HCT116 (cell line): ENCODE measurements around the gene UVRAG. TPM values are rescaled to one million over a fixed set of nuclear protein-coding genes. Genes with fewer than 3 reads are reported as not detected.

Experiments used
- ATAC-seq: fragments of 200-7000 bp; cut with Tn5 transposase; 2 replicates; pipeline ENCODE4 v1.9.1; 2020; ENCODE audit warnings: mild to moderate bottlenecking, moderate library complexity
- BruUV-seq: library from RNA; stranded (reverse); fragments of 400-500 nt; replicated peaks from 2 replicates; lab custom pipeline; 2021; lab: Mats Ljungman, UMichigan
- CTCF ChIA-PET: fragments of 300-600 bp; sonication (Branson Sonifier 250); formaldehyde crosslinking; loops from one replicate; lab custom pipeline; 2021; ENCODE audit warnings: antibody characterized with exemption; lab: Charles Lee
- POLR2A ChIA-PET: fragments of 300-600, 350-600 bp; sonication (Branson Sonifier 250); formaldehyde crosslinking; loops from one replicate; lab custom pipeline; 2021; ENCODE audit warnings: antibody characterized with exemption; lab: Charles Lee
- RAD21 ChIA-PET, 2 experiments: fragments of 300-600 bp; sonication (Branson Sonifier 250); formaldehyde crosslinking; loops; one replicate each; lab custom pipeline; 2023; ENCODE audit warnings: low total read pairs in 2 of 2; ENCODE audit not compliant: uncharacterized antibody in 2 of 2, unreplicated experiment in 2 of 2, low non-redundant PET in 1 of 2; lab: Charles Lee
- DNase-seq: peaks from one replicate; pipeline ENCODE4 v3.0.0-alpha.2; 2010; ENCODE audit warnings: low read depth, low spot score
- H2AFZ ChIP-seq: fragments of 200-600 bp; shearing (Covaris generic), sonication (generic); 2 replicates; pipeline ENCODE4 v1.6.1; 2017; ENCODE audit warnings: low read depth, mixed run types, mixed read lengths, antibody characterized with exemption, low read length; ENCODE audit not compliant: poor library complexity, severe bottlenecking
- H3K27ac ChIP-seq: 2 replicates; pipeline ENCODE4 v1.5.1; 2012; ENCODE audit warnings: low read depth, low read length
- H3K27me3 ChIP-seq: fragments of 200-600 bp; sonication (generic); 2 replicates; pipeline ENCODE4 v1.6.1; 2016; ENCODE audit warnings: mixed run types, low read length, mixed read lengths; ENCODE audit not compliant: insufficient read depth
- H3K36me3 ChIP-seq, 2 experiments: fragments of 200-500 bp in 1 of 2; fragments of 200-600 bp in 1 of 2; sonication (Bioruptor generic) in 1 of 2; sonication (generic) in 1 of 2; 2 replicates each; pipeline versions ENCODE4 v1.5.1 to v1.6.1; 2014 to 2016; ENCODE audit warnings: low read length in 2 of 2, inconsistent platforms in 1 of 2, mixed read lengths in 1 of 2, mixed run types in 1 of 2; ENCODE audit not compliant: insufficient read depth in 2 of 2, control insufficient read depth in 1 of 2
- H3K4me1 ChIP-seq, 2 experiments: fragments of 200-600 bp in 1 of 2; sonication (generic) in 1 of 2; 2 replicates each; pipeline versions ENCODE4 v1.5.1 to v1.6.1; 2012 to 2017; ENCODE audit warnings: low read length in 2 of 2, inconsistent platforms in 1 of 2, mild to moderate bottlenecking in 1 of 2, mixed read lengths in 1 of 2, mixed run types in 1 of 2, moderate library complexity in 1 of 2; ENCODE audit not compliant: insufficient read depth in 2 of 2, control insufficient read depth in 1 of 2
- H3K4me2 ChIP-seq: fragments of 200-600 bp; sonication (generic); 2 replicates; pipeline ENCODE4 v1.6.1; 2017; ENCODE audit warnings: mixed run types, low read length, mixed read lengths
- H3K4me3 ChIP-seq, 2 experiments: fragments of 200-600 bp in 1 of 2; sonication (generic) in 1 of 2; replicated peaks in 1 of 2; 2 replicates each; pipeline ENCODE4 v1.5.1; 2011 to 2016; ENCODE audit warnings: low read length in 2 of 2, control low read depth in 1 of 2, low read depth in 1 of 2, mild to moderate bottlenecking in 1 of 2, mixed read lengths in 1 of 2, mixed run types in 1 of 2
- H3K79me2 ChIP-seq: fragments of 200-600 bp; sonication (generic); 2 replicates; pipeline ENCODE4 v1.6.1; 2017; ENCODE audit warnings: mild to moderate bottlenecking, mixed run types, low read length, moderate library complexity, mixed read lengths; ENCODE audit not compliant: insufficient read depth
- H3K9ac ChIP-seq: fragments of 200-600 bp; sonication (generic); 2 replicates; pipeline ENCODE4 v1.6.1; 2016; ENCODE audit warnings: low read length, mixed read lengths
- H3K9me2 ChIP-seq: fragments of 200-600 bp; sonication (generic), shearing (Covaris generic); 2 replicates; pipeline ENCODE4 v1.6.1; 2017; ENCODE audit warnings: mixed run types, mild to moderate bottlenecking, moderate library complexity; ENCODE audit not compliant: insufficient read depth
- H3K9me3 ChIP-seq, 2 experiments: fragments of 200-500 bp in 1 of 2; fragments of 200-600 bp in 1 of 2; sonication (Bioruptor generic) in 1 of 2; sonication (generic) in 1 of 2; 2 replicates each; pipeline ENCODE4 v1.6.1; 2014 to 2017; ENCODE audit warnings: low read length in 2 of 2, mixed read lengths in 2 of 2, inconsistent platforms in 1 of 2, low read depth in 1 of 2, mild to moderate bottlenecking in 1 of 2, mixed run types in 1 of 2, moderate library complexity in 1 of 2; ENCODE audit not compliant: control insufficient read depth in 1 of 2, insufficient read depth in 1 of 2
- H4K20me1 ChIP-seq: fragments of 200-600 bp; sonication (generic), shearing (Covaris generic); 2 replicates; pipeline ENCODE4 v1.6.1; 2017; ENCODE audit warnings: mixed run types, mild to moderate bottlenecking, moderate library complexity; ENCODE audit not compliant: insufficient read depth
- EGR1 ChIP-seq: IDR thresholded peaks from 2 replicates; pipeline ENCODE4 v1.6.1; 2012; ENCODE audit warnings: low read depth
- EZH2phosphoT487 ChIP-seq: fragments of 200-600 bp; IDR thresholded peaks from 2 replicates; pipeline ENCODE4 v1.6.1; 2018; ENCODE audit warnings: antibody characterized with exemption, borderline replicate concordance
- FOSL1 ChIP-seq: IDR thresholded peaks from 2 replicates; pipeline ENCODE4 v1.6.1; 2012; ENCODE audit warnings: low read depth
- POLR2A ChIP-seq: IDR thresholded peaks from 2 replicates; pipeline ENCODE4 v1.7.0; 2011; ENCODE audit warnings: borderline replicate concordance; ENCODE audit not compliant: insufficient read depth, insufficient read length; ENCODE audit errors: extremely low read depth
- SP1 ChIP-seq: IDR thresholded peaks from 2 replicates; pipeline ENCODE4 v1.6.1; 2012; ENCODE audit warnings: low read depth
- SRF ChIP-seq: IDR thresholded peaks from 2 replicates; pipeline ENCODE4 v1.6.1; 2012; ENCODE audit warnings: low read depth
- TCF7L2 ChIP-seq: IDR thresholded peaks from 2 replicates; pipeline ENCODE4 v1.7.0; 2011; ENCODE audit warnings: borderline replicate concordance, inconsistent platforms; ENCODE audit not compliant: insufficient read depth, insufficient read length; ENCODE audit errors: extremely low read depth
- intact Hi-C: fragments of 100-400 bp; cut with micrococcal nuclease; formaldehyde crosslinking; loops from 2 replicates; pipeline ENCODE4 v1.10.0; 2022
- total RNA-seq: library from RNA; stranded (reverse); gene quantifications from one replicate; pipeline ENCODE4 v1.2.1, GENCODE V29; 2021; ENCODE audit not compliant: unreplicated experiment
- TF ChIP-seq, protein P1 (sequence below): IDR thresholded peaks from 2 replicates; pipeline ENCODE4 v1.6.1; 2012; ENCODE audit warnings: low read depth

The UVRAG gene
- total RNA-seq, 1 experiment from 2014 or later: 12.3 TPM

- no peak overlapping the region for H3K4me3 ChIP-seq
- H2AFZ ChIP-seq: no peak overlapping the region
- ChIA-PET CTCF (no interaction called here), RAD21 (no interaction called here), POLR2A (no interaction called here)
- no peak overlapping the region for H3K9ac ChIP-seq
- H3K36me3 ChIP-seq: no peaks in the 10 kb centered on the region
- no peaks in the 10 kb centered on the region for H3K9me3 ChIP-seq
- no peak for TF ChIP-seq SP1
- no peak for TF ChIP-seq POLR2A
- TF ChIP-seq EGR1: no peak
- no peak for TF ChIP-seq EZH2phosphoT487
- TF ChIP-seq FOSL1: no peak
- no peak for TF ChIP-seq SRF
- TF ChIP-seq, protein P1, sequence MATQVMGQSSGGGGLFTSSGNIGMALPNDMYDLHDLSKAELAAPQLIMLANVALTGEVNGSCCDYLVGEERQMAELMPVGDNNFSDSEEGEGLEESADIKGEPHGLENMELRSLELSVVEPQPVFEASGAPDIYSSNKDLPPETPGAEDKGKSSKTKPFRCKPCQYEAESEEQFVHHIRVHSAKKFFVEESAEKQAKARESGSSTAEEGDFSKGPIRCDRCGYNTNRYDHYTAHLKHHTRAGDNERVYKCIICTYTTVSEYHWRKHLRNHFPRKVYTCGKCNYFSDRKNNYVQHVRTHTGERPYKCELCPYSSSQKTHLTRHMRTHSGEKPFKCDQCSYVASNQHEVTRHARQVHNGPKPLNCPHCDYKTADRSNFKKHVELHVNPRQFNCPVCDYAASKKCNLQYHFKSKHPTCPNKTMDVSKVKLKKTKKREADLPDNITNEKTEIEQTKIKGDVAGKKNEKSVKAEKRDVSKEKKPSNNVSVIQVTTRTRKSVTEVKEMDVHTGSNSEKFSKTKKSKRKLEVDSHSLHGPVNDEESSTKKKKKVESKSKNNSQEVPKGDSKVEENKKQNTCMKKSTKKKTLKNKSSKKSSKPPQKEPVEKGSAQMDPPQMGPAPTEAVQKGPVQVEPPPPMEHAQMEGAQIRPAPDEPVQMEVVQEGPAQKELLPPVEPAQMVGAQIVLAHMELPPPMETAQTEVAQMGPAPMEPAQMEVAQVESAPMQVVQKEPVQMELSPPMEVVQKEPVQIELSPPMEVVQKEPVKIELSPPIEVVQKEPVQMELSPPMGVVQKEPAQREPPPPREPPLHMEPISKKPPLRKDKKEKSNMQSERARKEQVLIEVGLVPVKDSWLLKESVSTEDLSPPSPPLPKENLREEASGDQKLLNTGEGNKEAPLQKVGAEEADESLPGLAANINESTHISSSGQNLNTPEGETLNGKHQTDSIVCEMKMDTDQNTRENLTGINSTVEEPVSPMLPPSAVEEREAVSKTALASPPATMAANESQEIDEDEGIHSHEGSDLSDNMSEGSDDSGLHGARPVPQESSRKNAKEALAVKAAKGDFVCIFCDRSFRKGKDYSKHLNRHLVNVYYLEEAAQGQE: no peak
- TF ChIP-seq TCF7L2: no peak
- H4K20me1 ChIP-seq: no peaks in the 10 kb centered on the region
- no peaks in the 10 kb centered on the region for H3K9me2 ChIP-seq
- DNase-seq (no peak), ATAC-seq (no peak)
- no peaks in the 10 kb centered on the region for H3K79me2 ChIP-seq
- no peaks in the 10 kb centered on the region for H3K4me1 ChIP-seq
- no peak overlapping the region for H3K27ac ChIP-seq
- no peak overlapping the region for H3K4me2 ChIP-seq
- no peaks in the 10 kb centered on the region for H3K27me3 ChIP-seq
- intact Hi-C loops: no loop called here
- no TSS peak for BruUV-seq
Measured at GRCh38 chr11:75790986-75791385, 24.0 kb upstream of the UVRAG start.
